ENCODE results near the gene GPRC5C. TPM values are rescaled to one million over a fixed set of nuclear protein-coding genes. Genes with fewer than 3 reads are reported as not detected.

The GPRC5C gene
- total and polyA plus RNA-seq, 9 of the 15 experiments (the other 6 are each of a cell fraction or from before 2014, with no cell fraction given): 0.28 to 9.0 (median 4.1) TPM

- Histone ChIP-seq H3K9me1 (ENCODE audit: control insufficient read depth, insufficient read depth, low read length) (no peaks in the 10 kb centered on the region), H3K9ac (ENCODE audit: insufficient read depth in 1 of 2, low read depth in 2 of 2, low read length in 2 of 2) (no peak overlapping the region), H3K36me3 (ENCODE audit: control insufficient read depth, insufficient read depth, low read length) (no peaks in the 10 kb centered on the region), H2AFZ (ENCODE audit: low read depth, low read length) (peak overlapping the region; percentile 62; the same call in 1 of the 2 replicates), H3K9me3 (replicated peaks; ENCODE audit: control insufficient read depth, insufficient read depth, low read depth, low read length) (no peaks in the 10 kb centered on the region; the same call in 1 of the 2 replicates), H3K27ac (ENCODE audit: extremely low read depth, low read depth, low read length) (no peak overlapping the region), H3K79me2 (ENCODE audit: control insufficient read depth, insufficient read depth, low read length) (no peaks in the 10 kb centered on the region), H3K4me2 (ENCODE audit: insufficient read depth, low read length) (0 out of 2 replicates have a peak overlapping the region, but pooled peaks have one; percentile 11), H4K20me1 (replicated peaks; ENCODE audit: control insufficient read depth, insufficient read depth, low read length) (no peaks in the 10 kb centered on the region), H3K4me1 (replicated peaks in 1 of 2; ENCODE audit: control insufficient read depth in 2 of 2, insufficient read depth in 2 of 2, low read length in 2 of 2) (peaks cover 0 to 11% of the 10 kb centered on the region in 2 experiments; a peak in 3 of 5 replicates), H3K27me3 (ENCODE audit: control insufficient read depth in 2 of 2, insufficient read depth in 2 of 2, low read length in 2 of 2) (peaks cover 12 to 17% of the 10 kb centered on the region in 2 experiments), H3K4me3 (no peak overlapping the region)
- in situ Hi-C loops (cut with MboI): no loop called here
- ChIA-PET CTCF (ENCODE audit: low intra/inter-chr PET ratio) (interaction anchor here (1.5 kb wide), 1 partner anchor 14 kb away, joined by 3 read pairs; no protein-coding TSS in a partner anchor), POLR2A (no interaction called here)
- FAIRE-seq: peak; percentile 52
- peak; percentile 18 to 61 (median 44) for DNase-seq (ENCODE audit: extremely low read depth in 1 of 4, low spot score in 3 of 4)
- peak; percentile 83 for ATAC-seq
- 0% methylated on average over 5 of the region's 5 CpGs for whole genome bisulfite sequencing (ENCODE audit: insufficient coverage, low coverage, missing lambda C conversion rate)
- no TSS peak for BruUV-seq (replicated peaks)
- intact Hi-C loops (cut with micrococcal nuclease): no loop called here
- TF ChIP-seq RAD51 (IDR thresholded peaks at IDR 0.05; ENCODE audit: borderline replicate concordance, low read depth): peak; percentile 86
- TF ChIP-seq POLR2G (IDR thresholded peaks at IDR 0.05; ENCODE audit: low read depth, low read length): no peak
- TF ChIP-seq HDGF (IDR thresholded peaks at IDR 0.05): no peak
- TF ChIP-seq NCOA1 (IDR thresholded peaks at IDR 0.05; ENCODE audit: low read depth): no peak
- TF ChIP-seq ZNF143 (CRISPR knock-in tag; IDR thresholded peaks at IDR 0.05): peak; percentile 84
- TF ChIP-seq, protein P1, sequence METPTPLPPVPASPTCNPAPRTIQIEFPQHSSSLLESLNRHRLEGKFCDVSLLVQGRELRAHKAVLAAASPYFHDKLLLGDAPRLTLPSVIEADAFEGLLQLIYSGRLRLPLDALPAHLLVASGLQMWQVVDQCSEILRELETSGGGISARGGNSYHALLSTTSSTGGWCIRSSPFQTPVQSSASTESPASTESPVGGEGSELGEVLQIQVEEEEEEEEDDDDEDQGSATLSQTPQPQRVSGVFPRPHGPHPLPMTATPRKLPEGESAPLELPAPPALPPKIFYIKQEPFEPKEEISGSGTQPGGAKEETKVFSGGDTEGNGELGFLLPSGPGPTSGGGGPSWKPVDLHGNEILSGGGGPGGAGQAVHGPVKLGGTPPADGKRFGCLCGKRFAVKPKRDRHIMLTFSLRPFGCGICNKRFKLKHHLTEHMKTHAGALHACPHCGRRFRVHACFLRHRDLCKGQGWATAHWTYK (CRISPR knock-in tag; IDR thresholded peaks at IDR 0.05): no peak
- no peak for TF ChIP-seq CUX1 (CRISPR knock-in tag; IDR thresholded peaks at IDR 0.05)
- TF ChIP-seq, protein P2, sequence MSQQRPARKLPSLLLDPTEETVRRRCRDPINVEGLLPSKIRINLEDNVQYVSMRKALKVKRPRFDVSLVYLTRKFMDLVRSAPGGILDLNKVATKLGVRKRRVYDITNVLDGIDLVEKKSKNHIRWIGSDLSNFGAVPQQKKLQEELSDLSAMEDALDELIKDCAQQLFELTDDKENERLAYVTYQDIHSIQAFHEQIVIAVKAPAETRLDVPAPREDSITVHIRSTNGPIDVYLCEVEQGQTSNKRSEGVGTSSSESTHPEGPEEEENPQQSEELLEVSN (IDR thresholded peaks at IDR 0.05; ENCODE audit: borderline replicate concordance in 1 of 2, extremely low read depth in 1 of 2, insufficient read depth in 1 of 2, insufficient read length in 1 of 2, low read depth in 1 of 2, low read length in 1 of 2, poor library complexity in 1 of 2, severe bottlenecking in 1 of 2): no peak
- no peak for TF ChIP-seq SOX6 (IDR thresholded peaks at IDR 0.05)
- no peak for TF ChIP-seq HSF4 (CRISPR knock-in tag; IDR thresholded peaks at IDR 0.05; ENCODE audit: borderline replicate concordance)
- TF ChIP-seq SIN3A (IDR thresholded peaks at IDR 0.05; ENCODE audit: borderline replicate concordance in 2 of 2, control insufficient read depth in 1 of 2, low read depth in 2 of 2, low read length in 2 of 2): no peak
- TF ChIP-seq NCOA4 (IDR thresholded peaks at IDR 0.05; ENCODE audit: partially characterized antibody): no peak
- no peak for TF ChIP-seq POLR3G (IDR thresholded peaks at IDR 0.05; ENCODE audit: extremely low read depth, insufficient read length, insufficient replicate concordance)
Observed at GRCh38 chr17:74392848-74393247, 39.0 kb upstream of the GPRC5C start.
